Caco-2 (cell line): ENCODE results near the gene LEKR1. TPM values are rescaled to one million over a fixed set of nuclear protein-coding genes. Genes with fewer than 3 reads are reported as not detected.

ENCODE experiments used
- BruUV-seq: library from RNA; stranded (reverse); fragments of 400-500 nt; replicated peaks from 2 replicates; lab custom pipeline; 2021; lab: Mats Ljungman, UMichigan
- CTCF ChIA-PET: fragments of 300-600 bp; sonication (Branson Sonifier 250); formaldehyde crosslinking; loops from one replicate; lab custom pipeline; 2022; ENCODE audit warnings: antibody characterized with exemption; lab: Charles Lee
- POLR2A ChIA-PET: fragments of 300-600 bp; sonication (Branson Sonifier 250); formaldehyde crosslinking; loops from one replicate; lab custom pipeline; 2022; ENCODE audit warnings: antibody characterized with exemption; lab: Charles Lee
- DNase-seq, 2 experiments: peaks; one replicate each; pipeline versions ENCODE4 v3.0.0 to v3.0.0-alpha.2; 2020 to 2022
- H3K27me3 ChIP-seq: replicated peaks from 2 replicates; pipeline ENCODE4 v1.6.0; 2011; ENCODE audit warnings: low read length; ENCODE audit not compliant: control insufficient read depth, insufficient read depth
- H3K36me3 ChIP-seq: 2 replicates; pipeline ENCODE4 v1.5.1; 2011; ENCODE audit warnings: low read length; ENCODE audit not compliant: control insufficient read depth, insufficient read depth
- H3K4me1 ChIP-seq: fragments of 250-450 bp; sonication (Bioruptor Pico); 2 replicates; pipeline ENCODE4 v1.5.1; 2020; ENCODE audit warnings: mild to moderate bottlenecking
- H3K4me3 ChIP-seq: 2 replicates; pipeline ENCODE4 v1.5.1; 2011; ENCODE audit warnings: low read depth, mild to moderate bottlenecking, control low read depth, low read length
- H3K9me3 ChIP-seq: fragments of 250-450 bp; sonication (Bioruptor Pico); 2 replicates; pipeline ENCODE4 v1.5.1; 2020; ENCODE audit warnings: mild to moderate bottlenecking, moderate library complexity
- H3K27ac Mint-ChIP-seq: one replicate; pipeline ENCODE4 v1.8.0; 2022; ENCODE audit warnings: mixed read lengths; ENCODE audit not compliant: unreplicated experiment
- H3K27me3 Mint-ChIP-seq: one replicate; pipeline ENCODE4 v1.8.0; 2022; ENCODE audit warnings: mixed read lengths; ENCODE audit not compliant: insufficient read depth, unreplicated experiment
- H3K36me3 Mint-ChIP-seq: one replicate; pipeline ENCODE4 v1.8.0; 2022; ENCODE audit warnings: mild to moderate bottlenecking, mixed read lengths; ENCODE audit not compliant: insufficient read depth, unreplicated experiment
- H3K4me1 Mint-ChIP-seq: one replicate; pipeline ENCODE4 v1.8.0; 2022; ENCODE audit warnings: low read depth, mixed read lengths; ENCODE audit not compliant: unreplicated experiment
- H3K4me3 Mint-ChIP-seq: one replicate; pipeline ENCODE4 v1.8.0; 2022; ENCODE audit warnings: mild to moderate bottlenecking, moderate library complexity, mixed read lengths; ENCODE audit not compliant: unreplicated experiment
- H3K9me3 Mint-ChIP-seq: one replicate; pipeline ENCODE4 v1.8.0; 2022; ENCODE audit warnings: mixed read lengths; ENCODE audit not compliant: unreplicated experiment
- intact Hi-C: fragments of 100-400 bp; cut with micrococcal nuclease; formaldehyde crosslinking; loops from one replicate; pipeline ENCODE4 v1.10.0; 2022; ENCODE audit not compliant: unreplicated experiment
- total RNA-seq: library from RNA; stranded (reverse); gene quantifications from 2 replicates; pipeline ENCODE4 v1.2.3, GENCODE V29; 2022
- TF ChIP-seq, protein P1 (sequence below), 2 experiments: fragments of 200-600 bp in 1 of 2; IDR thresholded peaks; 1 replicate in 1 of 2; 2 replicates in 1 of 2; pipeline versions ENCODE4 v1.5.1 to v1.8.0; 2011 to 2022; ENCODE audit warnings: antibody characterized with exemption in 1 of 2, control low read depth in 1 of 2, inconsistent platforms in 1 of 2, low read depth in 1 of 2, low read length in 1 of 2, mild to moderate bottlenecking in 1 of 2, moderate library complexity in 1 of 2; ENCODE audit not compliant: insufficient read depth in 1 of 2, severe bottlenecking in 1 of 2, unreplicated experiment in 1 of 2

The LEKR1 gene
- total RNA-seq, 1 experiment from 2014 or later, result 1.6 TPM

GRCh38 chr3:157058392-157059071, 232.4 kb downstream of the LEKR1 start:
- Mint-ChIP-seq H3K27me3 (no peaks in the 10 kb centered on the region), H3K9me3 (peaks cover 10% of the 10 kb centered on the region), H3K36me3 (no peaks in the 10 kb centered on the region), H3K4me1 (peaks cover 16% of the 10 kb centered on the region), H3K4me3 (peak overlapping the region; percentile 18), H3K27ac (peak overlapping the region; percentile 24)
- Histone ChIP-seq H3K36me3 (no peaks in the 10 kb centered on the region), H3K27me3 (no peaks in the 10 kb centered on the region), H3K4me3 (no peak overlapping the region), H3K4me1 (peaks cover 28% of the 10 kb centered on the region), H3K9me3 (no peaks in the 10 kb centered on the region)
- intact Hi-C loops, result loop anchor here (1.0 to 5.0 kb wide), 6 partner anchors 18 to 523 kb away; no protein-coding TSS in a partner anchor
- CTCF ChIA-PET, result no interaction called here
- no TSS peak for BruUV-seq
- peak; percentile 52 to 54 for DNase-seq
- POLR2A ChIA-PET, result no interaction called here
- TF ChIP-seq, protein P1, sequence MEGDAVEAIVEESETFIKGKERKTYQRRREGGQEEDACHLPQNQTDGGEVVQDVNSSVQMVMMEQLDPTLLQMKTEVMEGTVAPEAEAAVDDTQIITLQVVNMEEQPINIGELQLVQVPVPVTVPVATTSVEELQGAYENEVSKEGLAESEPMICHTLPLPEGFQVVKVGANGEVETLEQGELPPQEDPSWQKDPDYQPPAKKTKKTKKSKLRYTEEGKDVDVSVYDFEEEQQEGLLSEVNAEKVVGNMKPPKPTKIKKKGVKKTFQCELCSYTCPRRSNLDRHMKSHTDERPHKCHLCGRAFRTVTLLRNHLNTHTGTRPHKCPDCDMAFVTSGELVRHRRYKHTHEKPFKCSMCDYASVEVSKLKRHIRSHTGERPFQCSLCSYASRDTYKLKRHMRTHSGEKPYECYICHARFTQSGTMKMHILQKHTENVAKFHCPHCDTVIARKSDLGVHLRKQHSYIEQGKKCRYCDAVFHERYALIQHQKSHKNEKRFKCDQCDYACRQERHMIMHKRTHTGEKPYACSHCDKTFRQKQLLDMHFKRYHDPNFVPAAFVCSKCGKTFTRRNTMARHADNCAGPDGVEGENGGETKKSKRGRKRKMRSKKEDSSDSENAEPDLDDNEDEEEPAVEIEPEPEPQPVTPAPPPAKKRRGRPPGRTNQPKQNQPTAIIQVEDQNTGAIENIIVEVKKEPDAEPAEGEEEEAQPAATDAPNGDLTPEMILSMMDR (IDR thresholded peaks at IDR 0.05; ENCODE audit: insufficient read depth in 1 of 2, low read depth in 1 of 2, low read length in 1 of 2, severe bottlenecking in 1 of 2, unreplicated experiment in 1 of 2), result no peak

DNA sequence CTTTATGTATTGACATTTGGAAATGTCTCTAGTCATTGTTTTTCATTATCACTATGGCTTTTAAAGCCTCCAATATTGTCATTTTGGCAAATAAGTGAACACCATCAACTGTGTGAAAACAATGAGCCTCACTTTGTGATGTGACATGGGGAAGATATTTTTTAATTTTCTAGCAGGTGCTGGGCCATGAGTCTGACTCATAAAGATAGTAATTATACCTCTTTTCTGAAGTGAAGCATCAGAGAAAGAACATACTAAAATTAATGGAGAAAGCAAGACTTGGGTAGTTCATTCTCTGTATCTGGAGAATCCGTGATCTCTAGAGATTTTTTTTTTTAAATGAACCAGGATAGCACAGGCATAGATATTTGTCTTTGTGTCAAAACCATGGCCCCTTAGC, 233.0 kb downstream of the LEKR1 start:
- peaks cover 16% of the 10 kb centered on the region for H3K4me1 Mint-ChIP-seq
- no peaks in the 10 kb centered on the region for H3K36me3 ChIP-seq
- no peak overlapping the region for H3K4me3 ChIP-seq
- intact Hi-C loops, result loop anchor here (2.0 to 5.0 kb wide), 4 partner anchors 18 to 242 kb away; no protein-coding TSS in a partner anchor
- no peaks in the 10 kb centered on the region for H3K27me3 Mint-ChIP-seq
- peak overlapping the region; percentile 18 for H3K4me3 Mint-ChIP-seq
- no peaks in the 10 kb centered on the region for H3K9me3 ChIP-seq
- peak overlapping the region; percentile 24 for H3K27ac Mint-ChIP-seq
- TF ChIP-seq, protein P1 (IDR thresholded peaks at IDR 0.05; ENCODE audit: insufficient read depth in 1 of 2, low read depth in 1 of 2, low read length in 1 of 2, severe bottlenecking in 1 of 2, unreplicated experiment in 1 of 2), result no peak
- ChIA-PET POLR2A (no interaction called here), CTCF (no interaction called here)
- H3K27me3 ChIP-seq, result no peaks in the 10 kb centered on the region
- H3K36me3 Mint-ChIP-seq, result no peaks in the 10 kb centered on the region
- no peak for DNase-seq
- H3K4me1 ChIP-seq, result peaks cover 28% of the 10 kb centered on the region
- BruUV-seq, result no TSS peak
- H3K9me3 Mint-ChIP-seq, result peaks cover 10% of the 10 kb centered on the region

GRCh38 chr3:157059661-157060060, 233.5 kb downstream of the LEKR1 start:
- Histone ChIP-seq H3K4me1 (peaks cover 28% of the 10 kb centered on the region), H3K36me3 (no peaks in the 10 kb centered on the region), H3K4me3 (no peak overlapping the region), H3K27me3 (no peaks in the 10 kb centered on the region), H3K9me3 (no peaks in the 10 kb centered on the region)
- intact Hi-C loops, result loop anchor here (2.0 to 5.0 kb wide), 4 partner anchors 17 to 243 kb away; no protein-coding TSS in a partner anchor
- Mint-ChIP-seq H3K4me1 (peaks cover 16% of the 10 kb centered on the region), H3K9me3 (peaks cover 10% of the 10 kb centered on the region), H3K4me3 (no peak overlapping the region), H3K27me3 (no peaks in the 10 kb centered on the region), H3K27ac (peak overlapping the region; percentile 24), H3K36me3 (no peaks in the 10 kb centered on the region)
- BruUV-seq, result no TSS peak
- ChIA-PET POLR2A (no interaction called here), CTCF (no interaction called here)
- DNase-seq, result no peak
- TF ChIP-seq, protein P1 (IDR thresholded peaks at IDR 0.05; ENCODE audit: insufficient read depth in 1 of 2, low read depth in 1 of 2, low read length in 1 of 2, severe bottlenecking in 1 of 2, unreplicated experiment in 1 of 2), result no peak
